Measurements from ENCODE around the gene FAM3D.

- no peak for TF ChIP-seq CTCF (IDR thresholded peaks at IDR 0.05)
- TF ChIP-seq POLR2A (IDR thresholded peaks at IDR 0.05), result no peak
Measured at GRCh38 chr3:58617338-58617761, 49.2 kb downstream of the FAM3D start.

Data from testis (tissue), 2 donors.